Fibroblast of lung (primary cell): ENCODE results near the gene SSR2. TPM values are rescaled to one million over a fixed set of nuclear protein-coding genes. Genes with fewer than 3 reads are reported as not detected.

Experiments used
- DNase-seq, 2 donors: peaks; one replicate each; pipeline versions ENCODE4 v3.0.0 to v3.0.0-alpha.2; 2010; ENCODE audit warnings: low read depth in 2 of 2
- H2AFZ ChIP-seq: 2 replicates; pipeline ENCODE4 v1.5.1; 2012; ENCODE audit warnings: low read length, control low read depth, inconsistent platforms
- H3K27ac ChIP-seq: 2 replicates; pipeline ENCODE4 v1.5.1; 2011; ENCODE audit warnings: low read length, control low read depth; ENCODE audit not compliant: insufficient read depth
- H3K27me3 ChIP-seq: 2 replicates; pipeline ENCODE4 v1.5.1; 2011; ENCODE audit warnings: mild to moderate bottlenecking, low read length; ENCODE audit not compliant: control insufficient read depth, insufficient read depth
- H3K36me3 ChIP-seq: 2 replicates; pipeline ENCODE4 v1.5.1; 2011; ENCODE audit warnings: low read length; ENCODE audit not compliant: control insufficient read depth, insufficient read depth
- H3K4me1 ChIP-seq: 2 replicates; pipeline ENCODE4 v1.5.1; 2011; ENCODE audit warnings: low read length; ENCODE audit not compliant: control insufficient read depth, insufficient read depth; ENCODE audit errors: extremely low read depth
- H3K4me2 ChIP-seq: 2 replicates; pipeline ENCODE4 v1.5.1; 2011; ENCODE audit warnings: low read length, control low read depth; ENCODE audit not compliant: insufficient read depth; ENCODE audit errors: extremely low read depth
- H3K4me3 ChIP-seq, 4 experiments: fragments of 200-600 bp in 1 of 4; sonication (generic) in 1 of 4; replicated peaks in 1 of 4; 2 replicates each; pipeline ENCODE4 v1.5.1; 2011 to 2016; ENCODE audit warnings: low read length in 4 of 4, low read depth in 3 of 4, mild to moderate bottlenecking in 3 of 4, control low read depth in 2 of 4, inconsistent platforms in 1 of 4, mixed read lengths in 1 of 4; ENCODE audit not compliant: insufficient read depth in 1 of 4; ENCODE audit errors: control extremely low read depth in 1 of 4
- H3K79me2 ChIP-seq: 2 replicates; pipeline ENCODE4 v1.5.1; 2012; ENCODE audit warnings: mild to moderate bottlenecking, low read length, inconsistent platforms; ENCODE audit not compliant: control insufficient read depth, insufficient read depth
- H3K9ac ChIP-seq: 2 replicates; pipeline ENCODE4 v1.5.1; 2011; ENCODE audit warnings: mild to moderate bottlenecking, low read length, control low read depth; ENCODE audit not compliant: insufficient read depth
- H3K9me3 ChIP-seq: 2 replicates; pipeline ENCODE4 v1.5.1; 2012; ENCODE audit warnings: low read depth, low read length; ENCODE audit not compliant: control insufficient read depth, insufficient read depth
- H4K20me1 ChIP-seq: 2 replicates; pipeline ENCODE4 v1.5.1; 2011; ENCODE audit warnings: low read length; ENCODE audit not compliant: control insufficient read depth, insufficient read depth; ENCODE audit errors: extremely low read depth
- EZH2 ChIP-seq: IDR thresholded peaks from 2 replicates; pipeline ENCODE4 v1.5.1; 2012; ENCODE audit warnings: low read length, control low read depth, mild to moderate bottlenecking; ENCODE audit errors: missing control alignments
- polyA plus RNA-seq, 2 donors: library from polyadenylated mRNA; depleted of rRNA in 1 of 2; stranded (reverse) in 1 of 2; unstranded in 1 of 2; fragments of >200 nt; gene quantifications; 2 replicates each; pipeline ENCODE4 v1.2.1, GENCODE V29; 2011 to 2012; ENCODE audit warnings: missing spikeins in 1 of 2
- total RNA-seq: library from RNA; depleted of rRNA; stranded (reverse); fragments of >200 nt; gene quantifications from 2 replicates; pipeline ENCODE4 v1.2.1, GENCODE V29; 2014
- TF ChIP-seq, protein P1 (sequence below), 2 donors: IDR thresholded peaks in 1 of 2; conservative IDR thresholded peaks in 1 of 2; 1 replicate in 1 of 2; 2 replicates in 1 of 2; pipeline ENCODE4 v1.5.1; 2011 to 2012; ENCODE audit warnings: low read length in 2 of 2, control low read depth in 1 of 2, inconsistent platforms in 1 of 2, low read depth in 1 of 2, mild to moderate bottlenecking in 1 of 2

Gene SSR2
- total and polyA plus RNA-seq, 2 donors (not counting 1 experiment from before 2014, with no cell fraction given): 304 to 673 TPM

GRCh38 chr1:155984341-155984740 is 36.4 kb downstream of the SSR2 start:
- no peaks in the 10 kb centered on the region for H3K9me3 ChIP-seq
- no peaks in the 10 kb centered on the region for H3K27me3 ChIP-seq
- no peak overlapping the region for H2AFZ ChIP-seq
- H3K4me1 ChIP-seq: peaks cover 38% of the 10 kb centered on the region
- H3K4me2 ChIP-seq: no peak overlapping the region
- peak overlapping the region; percentile 87 for H3K27ac ChIP-seq
- no peak for DNase-seq
- H3K79me2 ChIP-seq: peaks cover 28% of the 10 kb centered on the region
- no peak overlapping the region for H3K9ac ChIP-seq
- TF ChIP-seq, protein P1, sequence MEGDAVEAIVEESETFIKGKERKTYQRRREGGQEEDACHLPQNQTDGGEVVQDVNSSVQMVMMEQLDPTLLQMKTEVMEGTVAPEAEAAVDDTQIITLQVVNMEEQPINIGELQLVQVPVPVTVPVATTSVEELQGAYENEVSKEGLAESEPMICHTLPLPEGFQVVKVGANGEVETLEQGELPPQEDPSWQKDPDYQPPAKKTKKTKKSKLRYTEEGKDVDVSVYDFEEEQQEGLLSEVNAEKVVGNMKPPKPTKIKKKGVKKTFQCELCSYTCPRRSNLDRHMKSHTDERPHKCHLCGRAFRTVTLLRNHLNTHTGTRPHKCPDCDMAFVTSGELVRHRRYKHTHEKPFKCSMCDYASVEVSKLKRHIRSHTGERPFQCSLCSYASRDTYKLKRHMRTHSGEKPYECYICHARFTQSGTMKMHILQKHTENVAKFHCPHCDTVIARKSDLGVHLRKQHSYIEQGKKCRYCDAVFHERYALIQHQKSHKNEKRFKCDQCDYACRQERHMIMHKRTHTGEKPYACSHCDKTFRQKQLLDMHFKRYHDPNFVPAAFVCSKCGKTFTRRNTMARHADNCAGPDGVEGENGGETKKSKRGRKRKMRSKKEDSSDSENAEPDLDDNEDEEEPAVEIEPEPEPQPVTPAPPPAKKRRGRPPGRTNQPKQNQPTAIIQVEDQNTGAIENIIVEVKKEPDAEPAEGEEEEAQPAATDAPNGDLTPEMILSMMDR (conservative IDR thresholded peaks at IDR 0.05 in 1 of 2, IDR thresholded peaks at IDR 0.05 in 1 of 2; ENCODE audit: low read depth in 1 of 2, low read length in 2 of 2): no peak
- TF ChIP-seq EZH2: no peak
- H3K36me3 ChIP-seq: no peaks in the 10 kb centered on the region
- H3K4me3 ChIP-seq: no peak overlapping the region
- H4K20me1 ChIP-seq: no peaks in the 10 kb centered on the region

GRCh38 chr1:155983191-155984024 is 37.3 kb downstream of the SSR2 start:
- no peaks in the 10 kb centered on the region for H3K36me3 ChIP-seq
- H3K4me2 ChIP-seq: peak overlapping the region; percentile 76
- peak overlapping the region; percentile 87 for H3K27ac ChIP-seq
- H3K79me2 ChIP-seq: peaks cover 38% of the 10 kb centered on the region
- H3K9ac ChIP-seq: peak overlapping the region; percentile 57
- no peaks in the 10 kb centered on the region for H3K27me3 ChIP-seq
- TF ChIP-seq, protein P1 (conservative IDR thresholded peaks at IDR 0.05 in 1 of 2, IDR thresholded peaks at IDR 0.05 in 1 of 2; ENCODE audit: low read depth in 1 of 2, low read length in 2 of 2): peak; percentile 6 to 26
- no peak for TF ChIP-seq EZH2
- peak; percentile 96 to 100 for DNase-seq
- peaks cover 33% of the 10 kb centered on the region for H3K4me1 ChIP-seq
- H4K20me1 ChIP-seq: no peaks in the 10 kb centered on the region
- H2AFZ ChIP-seq: no peak overlapping the region
- peak overlapping the region; percentile 3 to 90 (median 50) for H3K4me3 ChIP-seq
- H3K9me3 ChIP-seq: no peaks in the 10 kb centered on the region

- Histone ChIP-seq H3K4me1 (peaks cover 33% of the 10 kb centered on the region), H3K9ac (no peak overlapping the region), H3K9me3 (no peaks in the 10 kb centered on the region), H3K4me3 (peak overlapping the region in 3 of 4 experiments; percentile 12 to 90 (median 88)), H4K20me1 (no peaks in the 10 kb centered on the region), H3K36me3 (no peaks in the 10 kb centered on the region), H3K27ac (peak overlapping the region; percentile 87), H3K27me3 (no peaks in the 10 kb centered on the region), H3K79me2 (peaks cover 50% of the 10 kb centered on the region), H2AFZ (no peak overlapping the region), H3K4me2 (peak overlapping the region; percentile 71)
- no peak for DNase-seq
- TF ChIP-seq, protein P1 (conservative IDR thresholded peaks at IDR 0.05 in 1 of 2, IDR thresholded peaks at IDR 0.05 in 1 of 2; ENCODE audit: low read depth in 1 of 2, low read length in 2 of 2): no peak
- TF ChIP-seq EZH2: no peak
Measured at GRCh38 chr1:155982106-155982505, 38.6 kb downstream of the SSR2 start.
